GM18498 (cell line): Measurements from ENCODE around the gene XPNPEP3.
"Not testable (repeated sequence)": the region's sequence is repeated elsewhere in the genome, so short reads cannot be mapped to it uniquely, and the experiment has no call there.

Source experiments
- ATAC-seq: cut with Tn5 transposase; IDR thresholded peaks from one replicate; pipeline ENCODE4 v1.9.1; 2021; ENCODE audit warnings: mild to moderate bottlenecking, moderate library complexity; ENCODE audit not compliant: unreplicated experiment

Gene XPNPEP3

GRCh38 chr22:40855979-40856512 lies 902 bp upstream of the XPNPEP3 start:
- peak; percentile 30 for ATAC-seq

- no peak for ATAC-seq
Observed at GRCh38 chr22:40857309-40857855, 434 bp downstream of the XPNPEP3 start.

- ATAC-seq: no peak
Observed at GRCh38 chr22:40862013-40862412, 5.1 kb downstream of the XPNPEP3 start, which contains the start of gene DNAJB7. DNAJB7 (minus strand) TSS chr22:40862113; CDS start chr22:40861994, 119 bp downstream.

- no peak for ATAC-seq
Observed at GRCh38 chr22:40862537-40862936, 5.6 kb downstream of the XPNPEP3 start.

GRCh38 chr22:40867109-40867508 lies 10.2 kb downstream of the XPNPEP3 start:
- ATAC-seq: no peak

GRCh38 chr22:40868379-40868778 lies 11.4 kb downstream of the XPNPEP3 start:
- ATAC-seq: not testable (repeated sequence)

GRCh38 chr22:40874016-40874415 lies 17.1 kb downstream of the XPNPEP3 start:
- ATAC-seq: no peak

- no peak for ATAC-seq
Observed at GRCh38 chr22:40875111-40875510, 18.2 kb downstream of the XPNPEP3 start.

- ATAC-seq: no peak
Observed at GRCh38 chr22:40876907-40877306, 20.0 kb downstream of the XPNPEP3 start.

- ATAC-seq: no peak
Observed at GRCh38 chr22:40877488-40877887, 20.5 kb downstream of the XPNPEP3 start.

- no peak for ATAC-seq
Observed at GRCh38 chr22:40878922-40879321, 22.0 kb downstream of the XPNPEP3 start.

GRCh38 chr22:40889116-40889515 lies 32.2 kb downstream of the XPNPEP3 start:
- ATAC-seq: no peak

GRCh38 chr22:40890881-40891280 lies 33.9 kb downstream of the XPNPEP3 start:
- no peak for ATAC-seq

- ATAC-seq: no peak
Observed at GRCh38 chr22:40894417-40894816, 37.5 kb downstream of the XPNPEP3 start.

GRCh38 chr22:40898850-40899357 lies 42.0 kb downstream of the XPNPEP3 start:
- ATAC-seq: no peak

GRCh38 chr22:40904101-40904500 lies 47.2 kb downstream of the XPNPEP3 start:
- ATAC-seq: no peak

- no peak for ATAC-seq
Observed at GRCh38 chr22:40908895-40909294, 51.9 kb downstream of the XPNPEP3 start.

- no peak for ATAC-seq
Observed at GRCh38 chr22:40911772-40912171, 54.8 kb downstream of the XPNPEP3 start.

- ATAC-seq: not testable (repeated sequence)
Observed at GRCh38 chr22:40912987-40913386, 56.0 kb downstream of the XPNPEP3 start.

GRCh38 chr22:40919446-40919845 lies 62.5 kb downstream of the XPNPEP3 start:
- ATAC-seq: no peak

GRCh38 chr22:40920526-40920925 lies 63.6 kb downstream of the XPNPEP3 start:
- no peak for ATAC-seq

- no peak for ATAC-seq
Observed at GRCh38 chr22:40922484-40923303, 65.7 kb downstream of the XPNPEP3 start.
